MM.1S (cell line): ENCODE data around the gene FBF1.

Experiments
- DNase-seq: peaks from one replicate; pipeline ENCODE4 v3.0.0-alpha.2; 2015
- H2AFZ ChIP-seq: fragments of 300-600 bp; sonication (generic); 2 replicates; pipeline ENCODE4 v1.6.0; 2016; ENCODE audit warnings: antibody characterized with exemption, low read length
- H3F3A ChIP-seq: fragments of 300-600 bp; sonication (generic); 2 replicates; pipeline ENCODE4 v1.6.1; 2016; ENCODE audit warnings: mild to moderate bottlenecking, antibody characterized with exemption, low read length, moderate library complexity, mixed read lengths; ENCODE audit not compliant: insufficient read depth
- H3K27ac ChIP-seq: fragments of 300-600 bp; sonication (generic); 2 replicates; pipeline ENCODE4 v1.5.1; 2016; ENCODE audit warnings: mild to moderate bottlenecking, low read length
- H3K27me3 ChIP-seq: fragments of 300-600 bp; sonication (generic); replicated peaks from 2 replicates; pipeline ENCODE4 v1.6.0; 2016; ENCODE audit warnings: low read length; ENCODE audit not compliant: insufficient read depth
- H3K36me3 ChIP-seq: fragments of 300-600 bp; sonication (generic); replicated peaks from 2 replicates; pipeline ENCODE4 v1.6.1; 2016; ENCODE audit warnings: mild to moderate bottlenecking, low read length, mixed read lengths; ENCODE audit not compliant: insufficient read depth
- H3K4me1 ChIP-seq: fragments of 300-600 bp; sonication (generic); 2 replicates; pipeline ENCODE4 v1.6.1; 2016; ENCODE audit warnings: low read length, mixed read lengths
- H3K4me2 ChIP-seq: fragments of 300-600 bp; sonication (generic); 2 replicates; pipeline ENCODE4 v1.6.0; 2016; ENCODE audit warnings: low read depth, low read length
- H3K4me3 ChIP-seq: fragments of 300-600 bp; sonication (generic); 2 replicates; pipeline ENCODE4 v1.5.1; 2016; ENCODE audit warnings: low read length, mixed read lengths
- H3K79me2 ChIP-seq: fragments of 300-600 bp; sonication (generic); 2 replicates; pipeline ENCODE4 v1.6.1; 2016; ENCODE audit warnings: mixed run types, low read length, mixed read lengths
- H3K9ac ChIP-seq: fragments of 300-600 bp; sonication (generic); 2 replicates; pipeline ENCODE4 v1.6.1; 2016; ENCODE audit warnings: low read length, mixed read lengths
- H3K9me2 ChIP-seq: fragments of 300-600 bp; sonication (generic); replicated peaks from 2 replicates; pipeline ENCODE4 v1.6.1; 2016; ENCODE audit warnings: mild to moderate bottlenecking, low read length, mixed read lengths; ENCODE audit not compliant: insufficient read depth
- H3K9me3 ChIP-seq: fragments of 300-600 bp; sonication (generic); replicated peaks from 2 replicates; pipeline ENCODE4 v1.6.1; 2016; ENCODE audit warnings: mild to moderate bottlenecking, low read length, mixed read lengths; ENCODE audit not compliant: insufficient read depth
- H4K20me1 ChIP-seq: fragments of 300-600 bp; sonication (generic); 2 replicates; pipeline ENCODE4 v1.6.1; 2016; ENCODE audit warnings: mild to moderate bottlenecking, low read length, moderate library complexity, mixed read lengths; ENCODE audit not compliant: insufficient read depth
- CTCF ChIP-seq: fragments of 300-600 bp; sonication (generic); IDR thresholded peaks from 2 replicates; pipeline ENCODE4 v1.5.1; 2016; ENCODE audit warnings: antibody characterized with exemption, low read length, mixed read lengths
- EZH2 ChIP-seq: fragments of 300-600 bp; sonication (generic); optimal IDR thresholded peaks from 2 replicates; pipeline ENCODE3; 2017; ENCODE audit warnings: low read depth, mild to moderate bottlenecking, antibody characterized with exemption, low read length, mixed read lengths
- EZH2phosphoT487 ChIP-seq: fragments of 300-600 bp; sonication (generic); IDR thresholded peaks from 2 replicates; pipeline ENCODE4 v1.6.1; 2018; ENCODE audit warnings: antibody characterized with exemption, low read length

FBF1 gene

GRCh38 chr17:75904749-75905521 is 35.9 kb downstream of the FBF1 start, which contains the start of gene MRPL38:
Gene MRPL38, minus strand, starts transcription at chr17:75904884. Its CDS starts 9 bp downstream, at chr17:75904875.
- Histone ChIP-seq H3K4me1 (peaks cover 4% of the 10 kb centered on the region; the same call in 1 of the 2 replicates), H4K20me1 (no peaks in the 10 kb centered on the region), H3K9ac (peak within 1 kb of the TSS; percentile 87), H3F3A (peaks cover 11% of the 10 kb centered on the region), H3K4me3 (peak within 1 kb of the TSS; percentile 91), H3K9me2 (no peaks in the 10 kb centered on the region), H3K36me3 (no peaks in the 10 kb centered on the region), H3K79me2 (peaks cover 30% of the 10 kb centered on the region), H3K4me2 (peak within 1 kb of the TSS; percentile 79), H3K27me3 (no peaks in the 10 kb centered on the region), H3K27ac (peak within 1 kb of the TSS; percentile 60; the same call in 1 of the 2 replicates), H2AFZ (peak within 1 kb of the TSS; percentile 95), H3K9me3 (no peaks in the 10 kb centered on the region)
- DNase-seq = peak; percentile 98
- TF ChIP-seq CTCF (peak; percentile 83), EZH2 (no peak), EZH2phosphoT487 (no peak)

- H2AFZ ChIP-seq = no peak overlapping the region
- H3K9me2 ChIP-seq = no peaks in the 10 kb centered on the region
- no peak for TF ChIP-seq EZH2
- H3K4me1 ChIP-seq = peaks cover 4% of the 10 kb centered on the region; the same call in 1 of the 2 replicates
- H3K4me3 ChIP-seq = no peak overlapping the region
- no peak overlapping the region for H3K27ac ChIP-seq
- H3K36me3 ChIP-seq = no peaks in the 10 kb centered on the region
- H3K79me2 ChIP-seq = peaks cover 30% of the 10 kb centered on the region
- H3F3A ChIP-seq = peaks cover 11% of the 10 kb centered on the region
- no peak overlapping the region for H3K9ac ChIP-seq
- no peaks in the 10 kb centered on the region for H3K9me3 ChIP-seq
- H3K4me2 ChIP-seq = no peak overlapping the region
- H4K20me1 ChIP-seq = no peaks in the 10 kb centered on the region
- no peak for DNase-seq
- no peaks in the 10 kb centered on the region for H3K27me3 ChIP-seq
Measured at GRCh38 chr17:75902406-75902805, 38.4 kb downstream of the FBF1 start.

- TF ChIP-seq CTCF (no peak), EZH2 (no peak), EZH2phosphoT487 (no peak)
- Histone ChIP-seq H3K9me2 (no peaks in the 10 kb centered on the region), H3K9ac (no peak overlapping the region), H3K79me2 (peaks cover 30% of the 10 kb centered on the region), H3K27ac (no peak overlapping the region), H3F3A (peaks cover 12% of the 10 kb centered on the region), H4K20me1 (no peaks in the 10 kb centered on the region), H3K4me1 (peaks cover 4% of the 10 kb centered on the region; the same call in 1 of the 2 replicates), H2AFZ (no peak overlapping the region), H3K4me3 (no peak overlapping the region), H3K9me3 (no peaks in the 10 kb centered on the region), H3K4me2 (no peak overlapping the region), H3K27me3 (no peaks in the 10 kb centered on the region), H3K36me3 (no peaks in the 10 kb centered on the region)
- no peak for DNase-seq
Measured at GRCh38 chr17:75901727-75902126, 39.1 kb downstream of the FBF1 start.
